ENCODE measurements around the gene TMEM54.

The TMEM54 gene

GRCh38 chr1:32885676-32886003 is 15.5 kb downstream of the TMEM54 start:
- no peak overlapping the region for H3K4me3 ChIP-seq (ENCODE audit: low read length)
- peaks cover 69% of the 10 kb centered on the region for H3K27me3 ChIP-seq (ENCODE audit: control insufficient read depth, insufficient read depth, low read length)
- H3K9ac ChIP-seq (ENCODE audit: low read depth, low read length): no peak overlapping the region

GRCh38 chr1:32884726-32885125 is 16.5 kb downstream of the TMEM54 start:
- Histone ChIP-seq H3K4me3 (ENCODE audit: low read length) (no peak overlapping the region), H3K9ac (ENCODE audit: low read depth, low read length) (no peak overlapping the region), H3K36me3 (ENCODE audit: insufficient read depth, low read length) (no peaks in the 10 kb centered on the region), H3K4me1 (ENCODE audit: control insufficient read depth, insufficient read depth, low read length) (no peaks in the 10 kb centered on the region), H3K27me3 (ENCODE audit: control insufficient read depth, insufficient read depth, low read length) (peaks cover 60% of the 10 kb centered on the region), H3K4me2 (ENCODE audit: low read length) (no peak overlapping the region), H3K9me3 (replicated peaks; ENCODE audit: low read length) (no peaks in the 10 kb centered on the region)

More at GRCh38 chr1:32885676-32886003, 15.5 kb downstream of the TMEM54 start:
- Histone ChIP-seq H3K9me3 (replicated peaks; ENCODE audit: low read length) (no peaks in the 10 kb centered on the region), H3K4me2 (ENCODE audit: low read length) (no peak overlapping the region), H3K36me3 (ENCODE audit: insufficient read depth, low read length) (no peaks in the 10 kb centered on the region), H3K4me1 (ENCODE audit: control insufficient read depth, insufficient read depth, low read length) (no peaks in the 10 kb centered on the region)

- H3K4me1 ChIP-seq (ENCODE audit: control insufficient read depth, insufficient read depth, low read length): no peaks in the 10 kb centered on the region
- no peak overlapping the region for H3K4me2 ChIP-seq (ENCODE audit: low read length)
- H3K36me3 ChIP-seq (ENCODE audit: insufficient read depth, low read length): no peaks in the 10 kb centered on the region
- no peak overlapping the region for H3K4me3 ChIP-seq (ENCODE audit: low read length)
- H3K27me3 ChIP-seq (ENCODE audit: control insufficient read depth, insufficient read depth, low read length): peaks cover 53% of the 10 kb centered on the region
- H3K9me3 ChIP-seq (replicated peaks; ENCODE audit: low read length): no peaks in the 10 kb centered on the region
- no peak overlapping the region for H3K9ac ChIP-seq (ENCODE audit: low read depth, low read length)
Observed at GRCh38 chr1:32884032-32884372, 17.2 kb downstream of the TMEM54 start.

GRCh38 chr1:32883338-32884031 is 17.7 kb downstream of the TMEM54 start:
- Histone ChIP-seq H3K36me3 (ENCODE audit: insufficient read depth, low read length) (no peaks in the 10 kb centered on the region), H3K9ac (ENCODE audit: low read depth, low read length) (no peak overlapping the region), H3K4me2 (ENCODE audit: low read length) (no peak overlapping the region), H3K9me3 (replicated peaks; ENCODE audit: low read length) (no peaks in the 10 kb centered on the region), H3K4me1 (ENCODE audit: control insufficient read depth, insufficient read depth, low read length) (no peaks in the 10 kb centered on the region), H3K4me3 (ENCODE audit: low read length) (no peak overlapping the region), H3K27me3 (ENCODE audit: control insufficient read depth, insufficient read depth, low read length) (peaks cover 53% of the 10 kb centered on the region)

GRCh38 chr1:32881871-32882850 is 19.0 kb downstream of the TMEM54 start:
- H3K4me2 ChIP-seq (ENCODE audit: low read length): peak overlapping the region; percentile 11
- H3K36me3 ChIP-seq (ENCODE audit: insufficient read depth, low read length): no peaks in the 10 kb centered on the region
- no peak overlapping the region for H3K4me3 ChIP-seq (ENCODE audit: low read length)
- H3K4me1 ChIP-seq (ENCODE audit: control insufficient read depth, insufficient read depth, low read length): no peaks in the 10 kb centered on the region
- no peak overlapping the region for H3K9ac ChIP-seq (ENCODE audit: low read depth, low read length)
- H3K9me3 ChIP-seq (replicated peaks; ENCODE audit: low read length): no peaks in the 10 kb centered on the region
- peaks cover 53% of the 10 kb centered on the region for H3K27me3 ChIP-seq (ENCODE audit: control insufficient read depth, insufficient read depth, low read length)

- H3K9me3 ChIP-seq (replicated peaks; ENCODE audit: low read length): no peaks in the 10 kb centered on the region
- H3K4me1 ChIP-seq (ENCODE audit: control insufficient read depth, insufficient read depth, low read length): no peaks in the 10 kb centered on the region
- H3K4me2 ChIP-seq (ENCODE audit: low read length): no peak overlapping the region
- no peak overlapping the region for H3K4me3 ChIP-seq (ENCODE audit: low read length)
- peaks cover 52% of the 10 kb centered on the region for H3K27me3 ChIP-seq (ENCODE audit: control insufficient read depth, insufficient read depth, low read length)
- no peak overlapping the region for H3K9ac ChIP-seq (ENCODE audit: low read depth, low read length)
- H3K36me3 ChIP-seq (ENCODE audit: insufficient read depth, low read length): no peaks in the 10 kb centered on the region
Observed at GRCh38 chr1:32881291-32881690, 19.9 kb downstream of the TMEM54 start.

- Histone ChIP-seq H3K4me2 (ENCODE audit: low read length) (no peak overlapping the region), H3K9me3 (replicated peaks; ENCODE audit: low read length) (no peaks in the 10 kb centered on the region), H3K4me1 (ENCODE audit: control insufficient read depth, insufficient read depth, low read length) (no peaks in the 10 kb centered on the region), H3K4me3 (ENCODE audit: low read length) (no peak overlapping the region), H3K36me3 (ENCODE audit: insufficient read depth, low read length) (no peaks in the 10 kb centered on the region), H3K9ac (ENCODE audit: low read depth, low read length) (no peak overlapping the region), H3K27me3 (ENCODE audit: control insufficient read depth, insufficient read depth, low read length) (peaks cover 26% of the 10 kb centered on the region)
Observed at GRCh38 chr1:32878637-32879041, 22.6 kb downstream of the TMEM54 start.

GRCh38 chr1:32878183-32878582 is 23.0 kb downstream of the TMEM54 start:
- H3K4me2 ChIP-seq (ENCODE audit: low read length): no peak overlapping the region
- no peaks in the 10 kb centered on the region for H3K4me1 ChIP-seq (ENCODE audit: control insufficient read depth, insufficient read depth, low read length)
- H3K36me3 ChIP-seq (ENCODE audit: insufficient read depth, low read length): no peaks in the 10 kb centered on the region
- no peak overlapping the region for H3K9ac ChIP-seq (ENCODE audit: low read depth, low read length)
- H3K9me3 ChIP-seq (replicated peaks; ENCODE audit: low read length): no peaks in the 10 kb centered on the region
- peaks cover 22% of the 10 kb centered on the region for H3K27me3 ChIP-seq (ENCODE audit: control insufficient read depth, insufficient read depth, low read length)
- no peak overlapping the region for H3K4me3 ChIP-seq (ENCODE audit: low read length)

- H3K9me3 ChIP-seq (replicated peaks; ENCODE audit: low read length): no peaks in the 10 kb centered on the region
- H3K36me3 ChIP-seq (ENCODE audit: insufficient read depth, low read length): no peaks in the 10 kb centered on the region
- no peak overlapping the region for H3K4me2 ChIP-seq (ENCODE audit: low read length)
- no peaks in the 10 kb centered on the region for H3K4me1 ChIP-seq (ENCODE audit: control insufficient read depth, insufficient read depth, low read length)
- H3K4me3 ChIP-seq (ENCODE audit: low read length): no peak overlapping the region
- no peak overlapping the region for H3K9ac ChIP-seq (ENCODE audit: low read depth, low read length)
- H3K27me3 ChIP-seq (ENCODE audit: control insufficient read depth, insufficient read depth, low read length): peaks cover 22% of the 10 kb centered on the region
Observed at GRCh38 chr1:32877211-32878110, 23.7 kb downstream of the TMEM54 start.

- Histone ChIP-seq H3K4me3 (ENCODE audit: low read length) (no peak overlapping the region), H3K9me3 (replicated peaks; ENCODE audit: low read length) (no peaks in the 10 kb centered on the region), H3K4me2 (ENCODE audit: low read length) (no peak overlapping the region), H3K4me1 (ENCODE audit: control insufficient read depth, insufficient read depth, low read length) (peaks cover 6% of the 10 kb centered on the region), H3K27me3 (ENCODE audit: control insufficient read depth, insufficient read depth, low read length) (peaks cover 24% of the 10 kb centered on the region), H3K9ac (ENCODE audit: low read depth, low read length) (no peak overlapping the region), H3K36me3 (ENCODE audit: insufficient read depth, low read length) (no peaks in the 10 kb centered on the region)
Observed at GRCh38 chr1:32876341-32877210, 24.6 kb downstream of the TMEM54 start.
